OCI-LY7 (cell line): ENCODE data around the gene DCPS.

ENCODE experiments used
- EZH2phosphoT487 ChIP-seq: fragments of 200-600 bp; sonication (generic); IDR thresholded peaks from 2 replicates; pipeline ENCODE4 v1.6.1; 2018; ENCODE audit warnings: low read depth, borderline replicate concordance, mild to moderate bottlenecking, mixed run types, antibody characterized with exemption, low read length, moderate library complexity, mixed read lengths
- TF ChIP-seq, protein P1 (sequence below): fragments of 200-600 bp; sonication (generic); conservative IDR thresholded peaks from 2 replicates; pipeline ENCODE4 v1.5.1; 2014; ENCODE audit warnings: mild to moderate bottlenecking, antibody characterized with exemption, low read length, moderate library complexity, mixed read lengths

DNA sequence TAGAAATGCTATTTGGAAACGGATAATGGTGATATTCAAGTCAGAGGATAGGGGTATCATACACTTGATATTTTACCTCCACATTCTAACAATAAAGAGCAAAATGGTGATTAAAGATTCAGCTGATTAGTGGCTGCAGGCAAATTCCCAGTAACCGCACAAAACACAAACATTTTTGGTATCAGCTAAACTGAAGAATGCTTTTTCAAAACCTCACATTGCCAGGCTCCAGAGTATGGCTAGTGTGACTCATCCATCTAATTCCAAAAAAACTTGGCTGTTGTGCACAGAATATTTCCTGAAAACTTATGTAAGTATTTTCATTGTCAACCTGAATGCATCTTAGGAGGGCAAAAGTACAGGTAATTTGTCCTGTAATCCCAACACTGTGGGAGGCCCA is 46.1 kb upstream of the DCPS start:
- TF ChIP-seq, protein P1, sequence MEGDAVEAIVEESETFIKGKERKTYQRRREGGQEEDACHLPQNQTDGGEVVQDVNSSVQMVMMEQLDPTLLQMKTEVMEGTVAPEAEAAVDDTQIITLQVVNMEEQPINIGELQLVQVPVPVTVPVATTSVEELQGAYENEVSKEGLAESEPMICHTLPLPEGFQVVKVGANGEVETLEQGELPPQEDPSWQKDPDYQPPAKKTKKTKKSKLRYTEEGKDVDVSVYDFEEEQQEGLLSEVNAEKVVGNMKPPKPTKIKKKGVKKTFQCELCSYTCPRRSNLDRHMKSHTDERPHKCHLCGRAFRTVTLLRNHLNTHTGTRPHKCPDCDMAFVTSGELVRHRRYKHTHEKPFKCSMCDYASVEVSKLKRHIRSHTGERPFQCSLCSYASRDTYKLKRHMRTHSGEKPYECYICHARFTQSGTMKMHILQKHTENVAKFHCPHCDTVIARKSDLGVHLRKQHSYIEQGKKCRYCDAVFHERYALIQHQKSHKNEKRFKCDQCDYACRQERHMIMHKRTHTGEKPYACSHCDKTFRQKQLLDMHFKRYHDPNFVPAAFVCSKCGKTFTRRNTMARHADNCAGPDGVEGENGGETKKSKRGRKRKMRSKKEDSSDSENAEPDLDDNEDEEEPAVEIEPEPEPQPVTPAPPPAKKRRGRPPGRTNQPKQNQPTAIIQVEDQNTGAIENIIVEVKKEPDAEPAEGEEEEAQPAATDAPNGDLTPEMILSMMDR: no peak
- no peak for TF ChIP-seq EZH2phosphoT487
